HepG2 (cell line): ENCODE measurements around the gene WNT10A. TPM values are rescaled to one million over a fixed set of nuclear protein-coding genes. Genes with fewer than 3 reads are reported as not detected.

Experiments used
- ARID4A ChIP-seq: sonication (generic); formaldehyde crosslinking; IDR thresholded peaks from 2 replicates; pipeline ENCODE4 v1.5.0; 2020; ENCODE audit warnings: mild to moderate bottlenecking, missing genetic modification reagents, borderline replicate concordance
- EED ChIP-seq: sonication (generic); formaldehyde crosslinking; IDR thresholded peaks from 2 replicates; pipeline ENCODE4 v1.5.0; 2020; ENCODE audit warnings: mild to moderate bottlenecking, missing genetic modification reagents
- FOSL2 ChIP-seq: sonication (generic); formaldehyde crosslinking; IDR thresholded peaks from 2 replicates; pipeline ENCODE4 v1.4.0; 2020; ENCODE audit warnings: missing genetic modification reagents
- KDM5B ChIP-seq: sonication (generic); formaldehyde crosslinking; IDR thresholded peaks from 2 replicates; pipeline ENCODE4 v1.4.0; 2020; ENCODE audit warnings: missing genetic modification reagents, mild to moderate bottlenecking, borderline replicate concordance
- MTERF4 ChIP-seq: sonication (generic); formaldehyde crosslinking; IDR thresholded peaks from 2 replicates; pipeline ENCODE4 v1.8.0; 2023; ENCODE audit warnings: mild to moderate bottlenecking, missing genetic modification reagents
- MYC ChIP-seq: sonication (generic); formaldehyde crosslinking; IDR thresholded peaks from 2 replicates; pipeline ENCODE4 v1.9.0; 2021; ENCODE audit warnings: missing genetic modification reagents, borderline replicate concordance
- PAWR ChIP-seq: sonication (generic); formaldehyde crosslinking; IDR thresholded peaks from 2 replicates; pipeline ENCODE4 v1.4.0; 2020; ENCODE audit warnings: missing genetic modification reagents, mild to moderate bottlenecking, borderline replicate concordance
- PBX3 ChIP-seq: sonication (generic); formaldehyde crosslinking; IDR thresholded peaks from 2 replicates; pipeline ENCODE4 v1.8.1; 2023; ENCODE audit warnings: missing genetic modification reagents, inconsistent platforms, borderline replicate concordance
- RAD51 ChIP-seq: fragments of 450-650 bp; IDR thresholded peaks from 2 replicates; pipeline ENCODE4 v1.6.1; 2016; ENCODE audit warnings: borderline replicate concordance
- RBFOX2 ChIP-seq: fragments of 200-400 bp; formaldehyde crosslinking; IDR thresholded peaks from 2 replicates; pipeline ENCODE4 v1.6.1; 2017; ENCODE audit warnings: low read depth, mild to moderate bottlenecking, low read length
- RFX5 ChIP-seq: IDR thresholded peaks from 2 replicates; pipeline ENCODE4 v1.6.1; 2011; ENCODE audit warnings: low read depth, low read length, improper control_type of control experiment
- SP2 ChIP-seq: sonication (generic); formaldehyde crosslinking; IDR thresholded peaks from 2 replicates; pipeline ENCODE4 v1.5.1; 2020; ENCODE audit warnings: mild to moderate bottlenecking, missing genetic modification reagents
- TBL1XR1 ChIP-seq: fragments of 150-350 bp; IDR thresholded peaks from 2 replicates; pipeline ENCODE4 v1.6.1; 2014; ENCODE audit warnings: borderline replicate concordance, low read length; ENCODE audit not compliant: partially characterized antibody
- ZBTB44 ChIP-seq: sonication (generic); formaldehyde crosslinking; IDR thresholded peaks from 2 replicates; pipeline ENCODE4 v1.4.0; 2020; ENCODE audit warnings: missing genetic modification reagents
- ZNF597 ChIP-seq: sonication (generic); formaldehyde crosslinking; IDR thresholded peaks from 2 replicates; pipeline ENCODE4 v1.5.0; 2020; ENCODE audit warnings: missing genetic modification reagents
- ZNF598 ChIP-seq: sonication (generic); formaldehyde crosslinking; IDR thresholded peaks from 2 replicates; pipeline ENCODE4 v1.5.1; 2020; ENCODE audit warnings: mild to moderate bottlenecking, missing genetic modification reagents, borderline replicate concordance
- ZNF704 ChIP-seq: sonication (generic); formaldehyde crosslinking; IDR thresholded peaks from 2 replicates; pipeline ENCODE4 v1.8.1; 2023; ENCODE audit warnings: mild to moderate bottlenecking, inconsistent platforms, moderate library complexity, missing genetic modification reagents, borderline replicate concordance
- ZNF839 ChIP-seq: sonication (generic); formaldehyde crosslinking; IDR thresholded peaks from 2 replicates; pipeline ENCODE4 v1.4.0; 2020; ENCODE audit warnings: missing genetic modification reagents, mild to moderate bottlenecking, borderline replicate concordance
- polyA plus RNA-seq, 8 experiments: library from polyadenylated mRNA; depleted of rRNA in 3 of 8; stranded (reverse) in 7 of 8; unstranded in 1 of 8; fragments of >200 nt; fragmentation: Illumina TruSeq in 4 of 8; extraction: Trizol in 4 of 8; gene quantifications; 2 replicates each; pipeline versions ENCODE4 v1.2.1 to v1.2.3, GENCODE V29; 2011 to 2016; ENCODE audit warnings: low read depth in 4 of 8, missing spikeins in 1 of 8, mixed read lengths in 1 of 8; ENCODE audit not compliant: insufficient read depth in 1 of 8
- total RNA-seq, 5 experiments: library from RNA; depleted of rRNA; stranded (reverse); fragments of >200 nt; fragmentation: Illumina TruSeq; extraction: Trizol; gene quantifications; 2 replicates each; pipeline ENCODE4 v1.2.3, GENCODE V29; 2016; ENCODE audit warnings: low read depth in 1 of 5

Gene WNT10A
- total and polyA plus RNA-seq, 2 of the 13 experiments (the other 11 are each of a cell fraction or from before 2014, with no cell fraction given) = 0.03 TPM; not detected in 1

GRCh38 chr2:218852911-218853667 is 27.6 kb upstream of the WNT10A start (continued):
- TF ChIP-seq ARID4A (CRISPR knock-in tag) (no peak), ZBTB44 (no peak), ZNF597 (CRISPR knock-in tag) (no peak), EED (no peak), FOSL2 (CRISPR knock-in tag) (no peak), ZNF839 (CRISPR knock-in tag) (no peak), RAD51 (no peak), PBX3 (no peak), ZNF598 (CRISPR knock-in tag) (peak; percentile 30; the same call in 1 of the 2 replicates), MTERF4 (CRISPR knock-in tag) (no peak), KDM5B (CRISPR knock-in tag) (no peak), SP2 (CRISPR knock-in tag) (no peak), ZNF704 (CRISPR knock-in tag) (no peak), MYC (CRISPR knock-in tag) (0 out of 2 replicates have a peak, but pooled peaks have one; percentile 23), TBL1XR1 (no peak), RBFOX2 (no peak), RFX5 (no peak), PAWR (CRISPR knock-in tag) (no peak)
